DMS53 treated with DMSO at 0.1 percent for 48 hours (cell line): ENCODE results near the gene YTHDF1.
"Not testable (repeated sequence)": the region's sequence is repeated elsewhere in the genome, so short reads cannot be mapped to it uniquely, and the experiment has no call there.

Experiments used
- DNase-seq: peaks from one replicate; lab custom pipeline; 2025; ENCODE audit not compliant: unreplicated experiment; lab: John Stamatoyannopoulos, UW

Gene YTHDF1

GRCh38 chr20:63159826-63160640 is 55.9 kb downstream of the YTHDF1 start:
- no peak for DNase-seq

DNA sequence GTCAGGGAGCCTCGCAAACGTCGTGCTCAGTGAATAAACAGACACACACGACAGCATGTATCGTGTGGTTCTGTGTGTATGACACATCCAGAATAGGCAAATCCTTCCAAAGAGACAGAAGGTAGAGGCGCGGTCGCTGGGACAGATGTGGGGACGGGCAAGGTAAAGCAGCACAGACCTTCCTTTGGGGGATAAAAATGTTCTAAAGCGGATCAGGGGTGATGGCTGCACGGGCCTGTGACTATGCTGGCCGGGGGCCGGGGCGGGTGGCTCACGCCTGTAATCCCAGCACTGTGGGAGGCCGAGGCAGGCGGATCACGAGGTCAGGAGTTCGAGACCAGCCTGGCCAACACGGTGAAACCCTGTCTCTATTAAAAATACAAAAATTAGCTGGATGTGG is 56.7 kb downstream of the YTHDF1 start:
- DNase-seq, result not testable (repeated sequence)

- DNase-seq, result no peak
Observed at GRCh38 chr20:63158845-63159244, 57.1 kb downstream of the YTHDF1 start.

GRCh38 chr20:63158352-63158751 is 57.6 kb downstream of the YTHDF1 start:
- no peak for DNase-seq

DNA sequence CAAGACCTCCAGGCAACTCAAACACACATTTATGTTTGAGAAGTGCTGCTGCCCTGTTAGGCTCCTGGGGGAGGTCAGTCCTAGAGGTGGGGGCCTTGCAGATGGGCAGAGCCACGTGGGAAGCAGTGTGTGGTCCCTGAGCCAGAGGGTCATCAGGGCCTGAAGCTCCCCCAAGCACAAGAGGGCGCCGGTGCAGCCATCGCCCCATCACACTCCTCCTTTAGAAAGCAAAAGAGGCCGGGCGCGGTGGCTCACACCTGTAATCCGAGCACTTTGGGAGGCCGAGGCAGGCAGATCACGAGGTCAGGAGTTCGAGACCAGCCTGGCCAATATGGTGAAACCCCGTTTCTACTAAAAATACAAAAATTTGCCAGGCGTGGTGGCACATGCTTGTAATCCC is 58.5 kb downstream of the YTHDF1 start:
- not testable (repeated sequence) for DNase-seq

DNA sequence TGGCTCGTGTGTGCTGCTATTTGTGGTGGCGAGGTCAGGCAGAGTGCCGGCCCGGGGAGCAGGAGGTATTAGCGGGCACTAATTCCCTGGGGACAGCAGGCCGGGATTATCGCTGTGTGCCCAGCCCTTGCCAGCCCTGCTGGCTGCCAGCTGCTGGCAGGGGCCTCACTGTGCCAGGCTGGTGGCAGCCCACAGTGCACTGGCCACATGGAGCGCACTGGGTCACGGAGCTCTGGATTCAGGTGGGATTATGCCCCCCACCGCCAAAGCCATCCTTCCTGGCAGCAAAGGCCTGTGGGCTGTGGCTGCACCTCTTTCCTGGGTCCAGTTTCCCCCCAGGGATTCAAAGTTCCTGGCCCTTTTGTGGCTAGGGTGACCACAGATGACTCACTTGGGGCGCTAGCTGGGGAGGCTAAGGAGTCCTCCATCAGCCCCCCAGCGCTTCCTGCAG is 59.7 kb downstream of the YTHDF1 start:
- DNase-seq, result no peak

GRCh38 chr20:63155266-63156165 is 60.4 kb downstream of the YTHDF1 start:
- DNase-seq, result no peak

- no peak for DNase-seq
Observed at GRCh38 chr20:63154395-63154794, 61.5 kb downstream of the YTHDF1 start.

- no peak for DNase-seq
Observed at GRCh38 chr20:63153254-63154221, 62.4 kb downstream of the YTHDF1 start.

- DNase-seq, result no peak
Observed at GRCh38 chr20:63152322-63153253, 63.3 kb downstream of the YTHDF1 start.

- DNase-seq, result no peak
Observed at GRCh38 chr20:63151554-63152321, 64.2 kb downstream of the YTHDF1 start.

- no peak for DNase-seq
Observed at GRCh38 chr20:63150911-63151531, 64.9 kb downstream of the YTHDF1 start.

DNA sequence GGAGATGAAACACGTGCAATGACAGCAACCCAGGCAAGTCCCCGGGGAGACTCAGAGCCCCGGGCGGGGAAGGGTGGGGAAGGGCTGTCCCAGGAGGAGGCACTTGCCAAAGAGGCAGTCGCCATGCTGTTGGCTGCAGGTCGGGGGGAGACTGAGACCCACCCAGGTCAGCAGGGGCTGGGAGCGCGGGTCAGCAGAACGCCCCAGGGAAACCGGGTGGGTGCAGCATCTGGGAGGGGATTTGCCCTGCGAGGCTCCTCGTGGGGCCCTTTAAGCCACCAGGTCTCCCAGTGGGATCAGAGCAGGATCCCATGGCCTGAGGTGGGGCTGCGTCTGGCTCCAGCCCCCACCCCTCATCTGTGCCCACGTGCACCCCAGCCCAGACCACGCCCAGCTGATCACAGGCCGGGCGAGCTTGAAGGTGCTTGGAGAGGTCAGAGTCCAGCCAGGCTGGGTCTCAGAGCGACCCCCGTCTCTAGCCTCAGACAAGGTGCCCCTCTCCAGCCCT is 65.5 kb downstream of the YTHDF1 start:
- DNase-seq, result no peak

- no peak for DNase-seq
Observed at GRCh38 chr20:63149531-63150192, 66.3 kb downstream of the YTHDF1 start.

- DNase-seq, result no peak
Observed at GRCh38 chr20:63148696-63149095, 67.2 kb downstream of the YTHDF1 start.

GRCh38 chr20:63147532-63147931 is 68.4 kb downstream of the YTHDF1 start:
- DNase-seq, result no peak
